ENCODE results near the gene IL23R. TPM values are rescaled to one million over a fixed set of nuclear protein-coding genes. Genes with fewer than 3 reads are reported as not detected.

Gene IL23R
- total RNA-seq, 1 experiment from 2014 or later = not detected

DNA sequence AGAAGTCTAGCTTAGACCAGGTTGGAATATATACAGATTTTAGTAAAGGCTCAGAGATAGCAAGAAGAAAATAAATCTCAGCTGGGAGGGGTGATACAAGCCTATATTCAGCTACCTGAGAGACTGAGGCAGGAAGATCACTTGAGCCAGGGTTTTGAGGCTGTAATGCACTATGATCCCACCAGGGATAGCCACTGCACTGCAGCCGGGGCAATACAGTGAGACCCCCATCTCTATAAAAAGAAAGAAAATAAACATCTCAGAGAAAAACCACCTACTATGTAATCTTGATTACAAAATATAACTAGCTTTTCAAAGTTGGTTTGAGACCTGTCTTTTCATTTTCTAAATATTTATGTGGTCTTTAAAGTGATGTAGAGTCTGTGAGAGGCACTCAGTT is 47.7 kb downstream of the IL23R start:
- Histone ChIP-seq H3K4me1 (replicated peaks) (no peaks in the 10 kb centered on the region), H3K27me3 (replicated peaks) (no peaks in the 10 kb centered on the region), H3K4me3 (no peak overlapping the region), H3K9me3 (replicated peaks) (no peaks in the 10 kb centered on the region), H3K27ac (no peak overlapping the region), H3K36me3 (no peaks in the 10 kb centered on the region)
- no peak for DNase-seq (ENCODE audit: low read depth in 1 of 2, low spot score in 2 of 2)

DNA sequence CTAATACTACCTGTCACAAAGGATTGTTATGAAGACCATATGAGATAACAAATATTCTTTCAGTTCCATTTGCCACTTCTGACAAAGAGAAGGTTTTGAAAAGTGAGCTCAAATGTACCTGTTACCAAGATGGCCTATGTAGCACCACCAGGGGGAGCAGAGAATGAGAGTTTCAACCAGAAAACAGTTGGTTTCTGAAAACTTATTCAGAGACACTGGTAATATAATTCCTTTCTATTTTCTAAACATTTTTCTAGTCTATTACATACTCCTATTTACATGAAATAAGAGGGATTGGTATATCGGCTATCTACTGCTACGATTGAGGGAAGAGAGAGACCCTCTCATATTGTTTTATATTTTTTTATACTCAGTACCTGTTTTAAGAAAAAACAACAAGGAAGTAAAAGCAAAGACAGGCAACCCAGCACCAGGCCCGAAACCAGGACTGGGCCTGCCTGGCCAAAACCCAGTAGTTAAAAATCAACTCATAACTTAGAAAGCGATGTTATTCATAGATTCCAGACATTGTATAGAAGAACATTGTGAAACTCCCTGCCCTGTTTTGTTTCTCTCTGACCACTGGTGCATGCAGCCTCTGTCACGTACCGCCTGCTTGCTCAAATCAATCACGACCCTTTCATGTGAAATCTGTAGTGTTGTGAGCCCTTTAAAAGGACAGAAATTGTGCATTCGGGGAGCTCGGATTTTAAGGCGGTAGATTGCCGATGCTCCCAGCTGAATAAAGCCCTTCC is 48.3 kb downstream of the IL23R start:
- Histone ChIP-seq H3K27me3 (replicated peaks) (no peaks in the 10 kb centered on the region), H3K27ac (no peak overlapping the region), H3K9me3 (replicated peaks) (no peaks in the 10 kb centered on the region), H3K4me3 (no peak overlapping the region), H3K4me1 (replicated peaks) (no peaks in the 10 kb centered on the region), H3K36me3 (no peaks in the 10 kb centered on the region)
- no peak for DNase-seq (ENCODE audit: low read depth in 1 of 2, low spot score in 2 of 2)

DNA sequence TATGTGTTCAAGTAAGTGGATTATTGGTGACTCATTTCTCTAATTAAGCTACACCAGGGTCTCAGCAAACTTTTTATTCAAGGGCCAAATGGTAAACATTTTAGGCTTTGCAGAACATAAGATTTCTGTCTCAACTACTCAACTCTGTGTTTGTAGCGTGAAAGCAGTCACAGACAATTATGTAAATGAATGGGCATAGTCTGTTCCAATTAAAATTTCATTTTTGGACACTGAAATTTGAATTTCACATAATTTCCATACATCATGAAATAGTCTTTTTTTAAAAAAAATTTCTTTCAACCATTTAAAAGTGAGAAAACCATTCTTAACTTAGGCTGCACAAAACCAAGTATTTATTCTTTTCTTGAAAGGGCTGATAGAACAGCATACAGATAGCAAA is 50.1 kb downstream of the IL23R start:
- H3K9me3 ChIP-seq (replicated peaks) = no peaks in the 10 kb centered on the region
- H3K27me3 ChIP-seq (replicated peaks) = no peaks in the 10 kb centered on the region
- H3K4me3 ChIP-seq = no peak overlapping the region
- no peaks in the 10 kb centered on the region for H3K36me3 ChIP-seq
- H3K27ac ChIP-seq = no peak overlapping the region
- DNase-seq (ENCODE audit: low read depth in 1 of 2, low spot score in 2 of 2) = no peak
- no peaks in the 10 kb centered on the region for H3K4me1 ChIP-seq (replicated peaks)

DNA sequence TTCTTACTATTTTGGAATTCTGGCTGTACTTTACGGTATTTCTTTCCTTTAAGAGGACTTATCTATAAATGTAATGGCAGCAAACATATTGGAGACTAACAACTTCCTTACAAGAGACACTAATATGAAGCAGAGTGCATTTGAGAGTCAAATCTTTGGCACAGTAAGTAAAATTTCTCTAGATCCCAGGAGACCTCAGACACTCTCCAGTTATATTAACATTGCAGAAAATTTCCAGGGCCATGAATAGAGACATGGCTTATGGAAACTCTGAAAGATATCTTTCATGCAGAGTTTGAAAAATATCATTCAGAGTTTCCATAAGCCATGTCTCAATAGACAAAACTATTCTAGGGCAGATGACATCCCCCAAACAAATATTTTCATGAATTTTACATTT is 51.2 kb downstream of the IL23R start:
- DNase-seq (ENCODE audit: low read depth in 1 of 2, low spot score in 2 of 2) = no peak
- Histone ChIP-seq H3K9me3 (replicated peaks) (no peaks in the 10 kb centered on the region), H3K4me3 (no peak overlapping the region), H3K27ac (no peak overlapping the region), H3K4me1 (replicated peaks) (no peaks in the 10 kb centered on the region), H3K27me3 (replicated peaks) (no peaks in the 10 kb centered on the region), H3K36me3 (no peaks in the 10 kb centered on the region)

DNA sequence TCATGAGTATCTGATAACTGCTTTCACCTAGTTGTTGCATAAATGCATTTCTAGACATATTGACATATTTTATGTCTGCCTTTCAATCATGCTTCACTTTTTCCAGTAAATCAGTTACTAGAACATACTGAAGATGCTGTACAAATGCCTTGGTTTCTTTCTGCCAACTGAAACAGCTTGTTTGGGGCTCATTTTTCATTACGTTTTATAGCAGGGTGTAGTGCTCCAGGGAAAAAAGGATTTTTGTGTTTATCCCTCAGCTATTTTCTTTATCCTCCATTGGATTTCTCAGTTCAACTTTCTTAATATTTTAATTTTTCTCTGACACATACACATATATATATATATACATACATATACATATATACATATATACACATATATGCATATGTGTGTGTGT is 51.7 kb downstream of the IL23R start:
- DNase-seq (ENCODE audit: low read depth in 1 of 2, low spot score in 2 of 2) = no peak
- H3K9me3 ChIP-seq (replicated peaks) = no peaks in the 10 kb centered on the region

DNA sequence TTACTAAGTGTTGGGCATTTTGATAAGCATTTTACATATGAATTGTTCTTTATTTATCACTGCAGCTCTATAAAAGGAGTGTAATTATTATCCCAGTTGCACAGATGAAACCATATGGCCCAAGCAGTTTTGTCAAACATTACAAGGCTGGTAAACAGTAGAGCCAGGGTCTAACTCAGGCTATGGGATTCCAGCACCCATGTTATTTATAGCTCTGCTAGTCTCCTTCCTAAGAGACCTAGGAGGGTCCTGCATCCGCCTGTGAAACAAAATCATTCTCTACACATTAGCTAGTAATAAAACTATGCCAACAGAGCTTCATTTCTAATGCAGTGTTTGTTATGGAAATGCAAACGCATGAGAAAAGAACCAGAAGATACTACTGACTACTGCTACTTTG is 58.6 kb downstream of the IL23R start:
- Histone ChIP-seq H3K9me3 (replicated peaks) (no peaks in the 10 kb centered on the region; the same call in 1 of the 2 replicates), H3K27ac (no peak overlapping the region)

More for the DNA sequence above, 51.7 kb downstream of the IL23R start:
- H3K36me3 ChIP-seq = no peaks in the 10 kb centered on the region
- H3K27ac ChIP-seq = no peak overlapping the region
- no peaks in the 10 kb centered on the region for H3K27me3 ChIP-seq (replicated peaks)
- H3K4me3 ChIP-seq = no peak overlapping the region
- H3K4me1 ChIP-seq (replicated peaks) = no peaks in the 10 kb centered on the region

DNA sequence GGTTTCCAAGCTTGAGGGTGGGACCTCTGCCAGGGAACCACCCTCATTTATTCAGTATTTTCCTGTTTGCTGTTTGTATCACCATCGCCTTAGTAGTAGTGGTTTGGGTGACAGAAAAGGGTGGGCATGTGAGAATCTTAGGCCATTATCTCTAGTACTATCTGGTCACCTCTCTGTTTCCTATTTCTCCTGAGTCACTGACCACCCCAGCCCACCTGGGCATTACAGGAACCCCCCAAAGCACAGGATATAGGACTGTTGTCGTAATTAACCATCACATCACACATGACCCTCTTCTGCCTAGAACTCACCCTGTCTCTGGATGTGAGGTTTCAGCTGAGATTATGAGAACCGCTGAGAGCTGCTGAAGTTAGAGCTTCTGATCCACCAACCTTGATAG is 60.4 kb downstream of the IL23R start:
- no peak overlapping the region for H3K4me3 ChIP-seq
- DNase-seq (ENCODE audit: low read depth in 1 of 2, low spot score in 2 of 2) = no peak
- no peaks in the 10 kb centered on the region for H3K4me1 ChIP-seq (replicated peaks)
- no peak overlapping the region for H3K27ac ChIP-seq
- no peaks in the 10 kb centered on the region for H3K36me3 ChIP-seq
- no peaks in the 10 kb centered on the region for H3K27me3 ChIP-seq (replicated peaks)
- H3K9me3 ChIP-seq (replicated peaks) = no peaks in the 10 kb centered on the region; the same call in 1 of the 2 replicates

More for the DNA sequence above, 58.6 kb downstream of the IL23R start:
- H3K4me1 ChIP-seq (replicated peaks) = no peaks in the 10 kb centered on the region
- DNase-seq (ENCODE audit: low read depth in 1 of 2, low spot score in 2 of 2) = no peak
- H3K4me3 ChIP-seq = no peak overlapping the region
- no peaks in the 10 kb centered on the region for H3K36me3 ChIP-seq
- H3K27me3 ChIP-seq (replicated peaks) = no peaks in the 10 kb centered on the region

DNA sequence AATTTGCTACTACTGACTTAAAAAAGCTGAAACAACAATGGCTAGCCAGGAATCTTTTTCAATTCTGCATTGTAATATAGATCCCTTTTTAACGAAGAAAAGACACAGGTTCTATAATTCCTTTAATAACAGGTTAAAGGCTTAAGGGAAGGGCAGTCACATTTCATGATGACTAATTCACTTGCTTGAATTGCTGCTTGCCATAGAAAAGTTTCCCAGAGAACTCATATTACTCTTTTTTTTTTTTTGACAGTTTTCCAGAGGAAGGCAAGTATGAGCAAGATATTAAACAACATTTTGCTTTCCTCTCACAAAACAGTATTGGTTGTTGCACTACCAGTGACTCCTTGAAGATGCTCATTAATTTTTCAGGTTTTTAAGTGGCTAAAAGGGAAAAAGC is 60.9 kb downstream of the IL23R start:
- H3K27ac ChIP-seq = no peak overlapping the region
- H3K27me3 ChIP-seq (replicated peaks) = no peaks in the 10 kb centered on the region
- no peaks in the 10 kb centered on the region for H3K4me1 ChIP-seq (replicated peaks)
- no peak for DNase-seq (ENCODE audit: low read depth in 1 of 2, low spot score in 2 of 2)
- no peaks in the 10 kb centered on the region; the same call in 1 of the 2 replicates for H3K9me3 ChIP-seq (replicated peaks)
- no peak overlapping the region for H3K4me3 ChIP-seq
- H3K36me3 ChIP-seq = no peaks in the 10 kb centered on the region

DNA sequence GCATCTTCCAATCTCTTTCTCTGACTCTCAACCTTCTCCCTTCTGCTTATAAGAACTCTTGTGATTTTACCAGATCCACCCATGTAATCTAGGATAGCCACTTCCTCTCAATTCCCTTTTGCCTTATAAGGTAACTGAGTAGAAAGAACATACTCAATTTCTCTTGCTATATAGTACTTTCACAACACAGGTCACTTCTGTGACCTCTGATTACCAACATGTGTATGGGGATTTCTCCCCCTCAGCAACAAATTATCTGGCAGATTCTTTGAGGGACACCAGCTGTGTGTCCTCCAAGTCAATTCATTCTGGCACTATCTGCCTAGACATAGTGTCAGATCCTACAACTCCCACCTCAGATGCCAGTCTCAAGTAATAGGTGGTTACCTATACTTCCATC is 62.5 kb downstream of the IL23R start:
- H3K36me3 ChIP-seq = no peaks in the 10 kb centered on the region
- no peak for DNase-seq (ENCODE audit: low read depth in 1 of 2, low spot score in 2 of 2)
- H3K27ac ChIP-seq = no peak overlapping the region

DNA sequence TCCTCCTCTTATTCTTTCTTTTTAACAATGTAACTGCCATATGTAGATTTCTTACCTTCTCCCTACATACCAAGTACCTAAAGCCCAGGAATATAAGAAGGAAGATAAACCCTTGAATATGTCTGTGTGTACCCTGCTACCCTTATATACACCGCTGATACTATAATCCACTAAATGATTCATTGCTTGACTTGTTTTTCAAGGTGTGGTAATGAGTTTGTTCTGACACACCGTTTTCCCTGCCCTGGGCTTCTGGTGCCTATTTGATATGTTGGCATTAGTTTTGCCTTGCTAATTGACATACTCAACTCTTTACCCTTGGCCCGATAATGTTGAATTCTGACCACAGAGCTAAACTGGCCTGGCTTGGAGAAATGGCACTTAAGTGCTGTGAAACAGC is 64.3 kb downstream of the IL23R start:
- H3K4me1 ChIP-seq (replicated peaks) = no peaks in the 10 kb centered on the region
- H3K27me3 ChIP-seq (replicated peaks) = 0 out of 2 replicates have a peak, but pooled peaks cover 3% of the 10 kb centered on the region
- H3K27ac ChIP-seq = no peak overlapping the region
- no peak overlapping the region for H3K4me3 ChIP-seq
- H3K9me3 ChIP-seq (replicated peaks) = no peaks in the 10 kb centered on the region; the same call in 1 of the 2 replicates
- no peaks in the 10 kb centered on the region for H3K36me3 ChIP-seq
- DNase-seq (ENCODE audit: low read depth in 1 of 2, low spot score in 2 of 2) = no peak

More for the DNA sequence above, 62.5 kb downstream of the IL23R start:
- H3K4me3 ChIP-seq = no peak overlapping the region
- no peaks in the 10 kb centered on the region for H3K4me1 ChIP-seq (replicated peaks)
- H3K27me3 ChIP-seq (replicated peaks) = no peaks in the 10 kb centered on the region
- no peaks in the 10 kb centered on the region; the same call in 1 of the 2 replicates for H3K9me3 ChIP-seq (replicated peaks)

DNA sequence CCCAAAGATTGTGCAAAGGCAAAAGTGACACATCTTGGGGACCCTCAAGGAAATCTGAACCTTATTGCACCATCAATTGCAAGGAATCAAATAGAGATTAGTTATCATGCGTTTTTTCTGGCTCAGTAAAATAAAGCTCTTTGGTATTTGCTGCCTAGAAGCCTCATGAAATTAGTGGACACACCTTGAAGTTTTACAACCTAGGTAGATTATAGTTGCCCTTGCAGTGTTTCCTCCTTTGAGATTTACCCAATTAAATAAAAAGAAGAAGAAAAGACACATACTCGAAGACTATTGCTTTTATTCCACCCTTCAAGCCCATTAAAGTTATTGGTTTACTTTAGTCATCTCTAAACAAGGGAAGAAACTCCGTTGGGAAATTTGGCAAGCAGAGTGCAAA is 70.0 kb downstream of the IL23R start:
- no peak for DNase-seq (ENCODE audit: low read depth in 1 of 2, low spot score in 2 of 2)
- Histone ChIP-seq H3K4me3 (no peak overlapping the region), H3K36me3 (no peaks in the 10 kb centered on the region), H3K27me3 (replicated peaks) (0 out of 2 replicates have a peak, but pooled peaks cover 3% of the 10 kb centered on the region), H3K27ac (no peak overlapping the region), H3K9me3 (replicated peaks) (no peaks in the 10 kb centered on the region), H3K4me1 (replicated peaks) (no peaks in the 10 kb centered on the region)

DNA sequence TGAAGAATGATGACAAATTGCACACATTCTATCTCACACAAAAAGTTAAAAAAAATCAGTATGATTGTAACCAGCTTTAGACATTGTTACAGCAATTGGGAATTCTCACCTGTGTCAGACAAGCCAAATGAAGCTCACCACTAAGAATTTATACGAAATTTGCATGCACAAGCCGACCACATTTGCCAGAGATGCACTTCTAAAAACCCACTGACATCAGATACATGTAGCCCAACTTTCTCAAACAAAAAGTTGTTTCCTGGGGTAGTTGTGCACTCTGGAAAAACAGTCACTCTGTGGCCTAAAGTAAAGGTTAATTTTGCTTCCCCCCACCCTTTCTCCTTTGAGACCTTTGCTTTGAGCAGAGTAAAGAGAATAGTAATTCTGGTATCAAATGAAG is 73.5 kb downstream of the IL23R start:
- Histone ChIP-seq H3K4me1 (replicated peaks) (no peaks in the 10 kb centered on the region), H3K27ac (no peak overlapping the region), H3K36me3 (no peaks in the 10 kb centered on the region), H3K27me3 (replicated peaks) (peaks cover 6% of the 10 kb centered on the region; the same call in 1 of the 2 replicates), H3K9me3 (replicated peaks) (no peaks in the 10 kb centered on the region), H3K4me3 (no peak overlapping the region)
- DNase-seq (ENCODE audit: low read depth in 1 of 2, low spot score in 2 of 2) = no peak

DNA sequence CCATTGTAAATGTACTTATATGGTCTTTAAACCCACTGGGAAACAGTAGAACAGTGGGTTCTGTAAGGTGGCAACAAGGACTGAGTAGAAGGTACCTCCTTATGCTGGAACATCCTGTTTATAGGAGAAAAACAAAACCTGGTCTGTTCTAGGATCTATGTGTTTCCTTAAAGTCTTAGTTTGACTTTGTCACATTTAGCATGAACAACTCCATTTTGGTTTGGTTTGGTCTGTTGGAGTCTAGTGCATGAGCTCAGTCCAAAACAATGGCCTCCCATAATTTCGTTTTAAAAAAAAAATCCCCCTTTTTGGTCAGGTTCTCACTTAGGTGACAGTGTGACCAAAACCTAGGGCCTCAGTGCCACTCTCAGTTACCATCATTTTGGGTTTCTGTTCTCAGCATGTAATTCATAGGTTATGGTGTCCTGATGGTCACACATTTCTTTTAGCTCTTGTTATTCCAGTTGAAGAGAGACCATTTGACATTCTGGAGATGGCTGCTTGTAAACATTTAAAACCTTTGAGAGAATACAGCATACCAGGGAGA is 75.0 kb downstream of the IL23R start:
- H3K27ac ChIP-seq = no peak overlapping the region
- no peaks in the 10 kb centered on the region for H3K4me1 ChIP-seq (replicated peaks)
- H3K4me3 ChIP-seq = no peak overlapping the region
- H3K9me3 ChIP-seq (replicated peaks) = no peaks in the 10 kb centered on the region
- peaks cover 6% of the 10 kb centered on the region; the same call in 1 of the 2 replicates for H3K27me3 ChIP-seq (replicated peaks)
- H3K36me3 ChIP-seq = no peaks in the 10 kb centered on the region
- no peak for DNase-seq (ENCODE audit: low read depth in 1 of 2, low spot score in 2 of 2)

DNA sequence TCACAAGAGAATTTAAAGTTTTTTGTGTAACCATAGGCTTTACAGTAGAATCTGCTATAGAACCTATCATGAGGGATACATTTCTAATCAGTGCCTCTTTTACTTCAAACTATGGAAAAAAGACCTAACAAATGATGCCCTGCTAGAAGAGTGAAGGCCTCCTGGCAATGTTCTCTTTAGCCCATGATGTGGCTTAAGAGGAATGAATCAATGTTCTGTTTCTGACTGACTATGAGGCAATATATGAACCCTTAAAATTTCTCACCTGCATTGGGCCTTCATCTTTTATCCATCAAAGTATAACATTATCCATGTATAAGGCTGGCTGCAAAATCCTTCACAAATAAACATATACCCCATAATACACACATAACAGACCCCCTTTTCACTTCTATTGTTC is 75.8 kb downstream of the IL23R start:
- H3K9me3 ChIP-seq (replicated peaks) = no peaks in the 10 kb centered on the region
- no peak for DNase-seq (ENCODE audit: low read depth in 1 of 2, low spot score in 2 of 2)
- no peak overlapping the region for H3K4me3 ChIP-seq
- H3K27me3 ChIP-seq (replicated peaks) = peaks cover 6% of the 10 kb centered on the region; the same call in 1 of the 2 replicates
- H3K36me3 ChIP-seq = no peaks in the 10 kb centered on the region
- H3K27ac ChIP-seq = no peak overlapping the region
- H3K4me1 ChIP-seq (replicated peaks) = no peaks in the 10 kb centered on the region

Measured in SJSA1 (cell line).